SK-N-MC (cell line): Measurements from ENCODE around the gene NCBP2L.
A peak's percentile ranks its signal among the peaks of the same experiment; 100 is the strongest.

ENCODE experiments used
- DNase-seq: peaks from one replicate; pipeline ENCODE4 v3.0.0-alpha.2; 2011; ENCODE audit warnings: low read depth, low spot score
- H3K27ac ChIP-seq: fragments of 200-600 bp; sonication (generic); 2 replicates; pipeline ENCODE4 v1.5.1; 2016; ENCODE audit warnings: mixed run types
- H3K36me3 ChIP-seq: fragments of 200-600 bp; sonication (generic); 2 replicates; pipeline ENCODE4 v1.6.1; 2017; ENCODE audit warnings: antibody characterized with exemption, low read length, mixed read lengths; ENCODE audit not compliant: insufficient read depth
- H3K4me3 ChIP-seq: fragments of 200-600 bp; sonication (generic); 2 replicates; pipeline ENCODE4 v1.5.1; 2016
- H3K9ac ChIP-seq: fragments of 200-600 bp; sonication (generic); 2 replicates; pipeline ENCODE4 v1.8.0; 2017; ENCODE audit warnings: mixed run types, mixed read lengths; ENCODE audit not compliant: insufficient read length
- H3K9me3 ChIP-seq: fragments of 200-600 bp; sonication (generic); 2 replicates; pipeline ENCODE4 v1.6.1; 2017; ENCODE audit warnings: low read depth, mild to moderate bottlenecking, antibody characterized with exemption, low read length, moderate library complexity, mixed read lengths
- EZH2 ChIP-seq: fragments of 200-600 bp; sonication (generic); IDR thresholded peaks from one replicate; pipeline ENCODE4 v1.6.1; 2017; ENCODE audit warnings: antibody characterized with exemption
- FOXP2 ChIP-seq: optimal IDR thresholded peaks from 2 replicates; pipeline ENCODE3; 2011; ENCODE audit warnings: mild to moderate bottlenecking, moderate library complexity; ENCODE audit not compliant: insufficient read depth; ENCODE audit errors: extremely low read length, control extremely low read depth
- POLR2AphosphoS5 ChIP-seq: IDR thresholded peaks from 2 replicates; pipeline ENCODE4 v1.6.1; 2012; ENCODE audit warnings: mild to moderate bottlenecking, low read depth, low read length, borderline replicate concordance

The NCBP2L gene

GRCh38 chrX:107736781-107737531 lies 40.6 kb upstream of the NCBP2L start:
- Histone ChIP-seq H3K36me3 (no peaks in the 10 kb centered on the region), H3K4me3 (no peak overlapping the region), H3K9ac (no peak overlapping the region), H3K9me3 (no peaks in the 10 kb centered on the region), H3K27ac (no peak overlapping the region)
- DNase-seq: peak; percentile 62
- no peak for TF ChIP-seq EZH2
- no peak for TF ChIP-seq POLR2AphosphoS5
- no peak for TF ChIP-seq FOXP2

- no peak for DNase-seq
- Histone ChIP-seq H3K4me3 (no peak overlapping the region), H3K9ac (no peak overlapping the region), H3K36me3 (no peaks in the 10 kb centered on the region), H3K27ac (no peak overlapping the region), H3K9me3 (no peaks in the 10 kb centered on the region)
- TF ChIP-seq POLR2AphosphoS5 (no peak), FOXP2 (no peak), EZH2 (no peak)
Observed at GRCh38 chrX:107738272-107738671, 39.3 kb upstream of the NCBP2L start.

- Histone ChIP-seq H3K9ac (no peak overlapping the region), H3K9me3 (no peaks in the 10 kb centered on the region), H3K4me3 (no peak overlapping the region), H3K27ac (no peak overlapping the region), H3K36me3 (no peaks in the 10 kb centered on the region)
- TF ChIP-seq FOXP2: no peak
- no peak for TF ChIP-seq POLR2AphosphoS5
- TF ChIP-seq EZH2: no peak
- no peak for DNase-seq
Observed at GRCh38 chrX:107738768-107739167, 38.8 kb upstream of the NCBP2L start.

- H3K4me3 ChIP-seq: no peak overlapping the region
- no peaks in the 10 kb centered on the region for H3K9me3 ChIP-seq
- no peak overlapping the region for H3K27ac ChIP-seq
- DNase-seq: no peak
- no peaks in the 10 kb centered on the region for H3K36me3 ChIP-seq
- TF ChIP-seq EZH2: no peak
- H3K9ac ChIP-seq: no peak overlapping the region
Observed at GRCh38 chrX:107739541-107739940, 38.0 kb upstream of the NCBP2L start.

GRCh38 chrX:107741404-107741790 lies 36.1 kb upstream of the NCBP2L start:
- Histone ChIP-seq H3K27ac (no peak overlapping the region), H3K9me3 (no peaks in the 10 kb centered on the region), H3K4me3 (peak overlapping the region; percentile 66), H3K9ac (no peak overlapping the region), H3K36me3 (no peaks in the 10 kb centered on the region)
- DNase-seq: no peak
- TF ChIP-seq FOXP2: no peak
- no peak for TF ChIP-seq EZH2
- no peak for TF ChIP-seq POLR2AphosphoS5

GRCh38 chrX:107742700-107743191 lies 34.8 kb upstream of the NCBP2L start:
- no peak overlapping the region for H3K4me3 ChIP-seq
- no peaks in the 10 kb centered on the region for H3K9me3 ChIP-seq
- TF ChIP-seq FOXP2 (no peak), POLR2AphosphoS5 (no peak), EZH2 (no peak)
- no peak overlapping the region for H3K9ac ChIP-seq
- H3K27ac ChIP-seq: no peak overlapping the region
- no peak for DNase-seq
- H3K36me3 ChIP-seq: no peaks in the 10 kb centered on the region

- TF ChIP-seq FOXP2 (no peak), POLR2AphosphoS5 (no peak), EZH2 (no peak)
- Histone ChIP-seq H3K9me3 (no peaks in the 10 kb centered on the region), H3K4me3 (no peak overlapping the region), H3K36me3 (no peaks in the 10 kb centered on the region), H3K27ac (no peak overlapping the region), H3K9ac (no peak overlapping the region)
- no peak for DNase-seq
Observed at GRCh38 chrX:107743995-107744394, 33.5 kb upstream of the NCBP2L start.

- H3K9me3 ChIP-seq: no peaks in the 10 kb centered on the region
- no peak overlapping the region for H3K27ac ChIP-seq
- H3K9ac ChIP-seq: no peak overlapping the region
- no peak for TF ChIP-seq POLR2AphosphoS5
- no peak for TF ChIP-seq EZH2
- no peak for TF ChIP-seq FOXP2
- H3K36me3 ChIP-seq: no peaks in the 10 kb centered on the region
- no peak for DNase-seq
- no peak overlapping the region for H3K4me3 ChIP-seq
Observed at GRCh38 chrX:107744868-107745267, 32.7 kb upstream of the NCBP2L start.

- Histone ChIP-seq H3K9me3 (no peaks in the 10 kb centered on the region), H3K27ac (no peak overlapping the region), H3K4me3 (no peak overlapping the region), H3K9ac (no peak overlapping the region), H3K36me3 (no peaks in the 10 kb centered on the region)
- no peak for DNase-seq
- TF ChIP-seq EZH2 (no peak), FOXP2 (no peak), POLR2AphosphoS5 (no peak)
Observed at GRCh38 chrX:107747596-107748161, 29.9 kb upstream of the NCBP2L start.
